Fibroblast of skin of left quadriceps (primary cell): ENCODE results near the gene ZFAND3.

Experiments
- DNase-seq, 2 experiments: peaks; one replicate each; pipeline ENCODE4 v3.0.0-alpha.2; 2013; ENCODE audit warnings: low read depth in 2 of 2

ZFAND3 gene

DNA sequence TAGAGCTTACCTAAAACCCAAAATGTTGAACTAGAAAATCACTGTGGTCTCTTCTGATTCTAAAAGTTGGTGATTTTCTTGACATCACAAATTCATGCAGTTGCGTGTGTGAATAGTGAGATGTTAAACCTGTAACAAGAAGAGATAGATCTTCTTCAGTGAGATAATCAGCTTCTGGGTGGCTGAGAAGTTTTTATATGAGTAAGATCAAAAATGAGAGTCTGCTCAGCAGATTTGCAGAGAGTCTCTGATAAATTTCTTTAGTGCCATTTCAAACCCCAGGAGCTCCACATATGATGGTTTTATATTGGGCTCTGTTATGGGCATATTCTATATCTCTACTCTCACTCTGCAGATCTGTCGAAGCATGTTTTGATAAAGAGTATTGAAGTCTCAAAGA lies 185.4 kb downstream of the ZFAND3 start:
- DNase-seq, result no peak

DNA sequence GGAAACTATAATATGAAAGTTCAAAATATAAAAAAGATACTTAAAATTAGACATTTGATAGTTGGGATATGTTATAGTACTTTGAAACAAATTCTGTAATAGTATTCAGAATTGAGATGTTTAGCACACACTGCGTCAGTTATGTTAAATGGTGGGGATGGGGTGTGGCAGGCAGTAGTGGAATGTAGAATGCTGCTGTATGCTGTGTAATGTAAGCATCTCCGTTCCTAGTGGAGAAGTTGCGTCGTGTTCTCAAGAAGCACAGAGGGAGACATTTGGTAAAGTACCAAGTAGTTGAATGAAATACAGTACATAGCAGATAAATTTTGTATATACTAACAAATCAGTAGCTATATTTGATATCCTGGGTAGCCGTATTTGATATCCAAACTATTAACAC lies 192.4 kb downstream of the ZFAND3 start:
- DNase-seq, result no peak

DNA sequence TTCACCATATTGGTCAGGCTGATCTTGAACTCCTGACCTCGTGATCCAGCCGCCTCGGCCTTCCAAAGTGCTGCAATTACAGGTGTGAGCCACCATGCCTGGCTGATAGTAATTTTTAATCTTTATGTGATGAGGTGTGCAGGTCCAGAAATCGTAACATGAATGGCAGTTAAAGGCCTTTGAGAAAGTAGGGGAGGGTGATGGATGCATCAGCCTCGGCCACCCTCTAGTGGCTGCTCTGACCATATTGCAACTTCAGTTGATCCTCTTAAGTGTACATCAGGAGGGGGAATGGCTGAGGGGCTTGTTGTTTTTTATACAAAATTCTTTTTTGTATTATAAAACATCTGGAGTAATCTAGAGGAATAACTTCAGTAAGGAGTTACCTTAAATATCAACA lies 193.0 kb downstream of the ZFAND3 start:
- no peak for DNase-seq

GRCh38 chr6:38015341-38015740 lies 195.8 kb downstream of the ZFAND3 start:
- no peak for DNase-seq

- no peak for DNase-seq
Measured at GRCh38 chr6:38016824-38017223, 197.3 kb downstream of the ZFAND3 start.

- DNase-seq, result no peak
Measured at GRCh38 chr6:38018755-38019165, 199.2 kb downstream of the ZFAND3 start.

DNA sequence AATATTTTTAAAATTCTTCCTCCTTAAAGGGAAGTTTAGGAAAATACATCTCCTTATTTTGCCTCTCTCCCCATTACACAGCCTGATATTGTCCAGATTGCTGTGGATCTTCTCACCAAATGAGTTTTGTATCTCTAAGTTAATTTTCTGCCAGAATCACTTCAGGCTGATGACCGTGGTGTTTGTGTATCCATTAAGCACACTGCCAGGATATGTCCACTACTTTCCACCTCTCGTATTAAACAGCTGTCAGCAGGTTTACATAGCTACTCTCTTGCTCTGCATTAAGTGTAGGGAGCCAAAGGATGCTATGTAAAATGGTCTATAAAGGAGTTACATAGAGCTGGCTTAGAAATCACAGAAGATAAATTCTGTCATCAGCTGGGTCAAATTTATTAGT lies 201.1 kb downstream of the ZFAND3 start:
- no peak for DNase-seq

DNA sequence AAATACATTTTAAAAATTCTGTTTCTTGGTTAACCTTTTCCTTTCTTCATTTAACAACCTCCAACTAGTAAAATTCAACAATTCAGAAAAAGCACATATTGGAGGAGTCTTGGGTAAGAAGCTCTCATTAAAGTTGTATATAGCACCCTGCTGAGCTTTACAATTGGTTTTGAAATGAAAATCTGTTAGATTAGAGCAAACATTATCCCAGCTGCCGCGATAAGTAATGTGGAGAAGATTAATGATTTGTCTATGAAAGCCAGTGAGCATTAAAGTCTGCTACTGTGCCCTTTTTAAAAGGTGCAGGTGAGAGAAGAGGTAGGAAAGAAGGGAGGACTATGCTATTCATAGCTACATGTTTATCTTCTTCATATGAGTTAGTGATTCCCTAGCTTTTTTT lies 201.5 kb downstream of the ZFAND3 start:
- no peak for DNase-seq

DNA sequence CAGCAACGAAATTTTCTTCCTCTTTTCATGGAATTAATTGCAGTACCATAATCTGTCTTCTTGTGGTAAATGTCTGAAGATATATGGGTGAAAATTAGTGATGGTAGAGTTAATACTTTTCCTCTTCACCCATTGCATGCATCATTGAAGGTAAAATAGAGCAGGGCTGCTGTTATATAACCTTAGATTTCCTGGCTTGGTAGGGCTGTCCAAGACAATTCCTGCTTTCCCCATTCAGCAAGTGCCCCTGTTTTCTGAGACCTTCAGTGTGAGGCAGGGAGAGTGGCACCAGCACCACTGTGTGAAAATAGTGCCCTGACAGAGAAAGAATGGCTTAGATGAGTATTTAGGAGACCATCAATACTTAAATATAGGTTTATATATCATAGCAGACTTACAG lies 202.0 kb downstream of the ZFAND3 start:
- DNase-seq, result no peak

GRCh38 chr6:38022688-38023087 lies 203.2 kb downstream of the ZFAND3 start:
- no peak for DNase-seq

DNA sequence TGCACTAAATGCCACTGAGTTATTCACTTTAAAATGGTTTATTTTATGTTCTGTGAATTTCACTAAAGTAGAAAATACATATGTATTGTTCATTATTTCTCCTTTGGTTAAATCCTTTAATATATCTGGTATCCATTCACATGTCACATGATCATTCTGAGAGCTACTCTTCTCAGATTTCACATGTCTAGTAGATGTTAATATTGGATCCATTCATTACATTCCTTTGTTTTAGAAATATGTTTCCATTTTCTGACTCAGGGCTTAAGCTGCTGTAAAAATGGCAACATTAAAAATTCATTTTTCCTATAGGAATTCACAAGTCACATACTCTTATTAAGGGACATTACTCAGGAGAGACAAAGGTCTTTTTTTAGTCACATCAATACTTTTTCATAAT lies 205.4 kb downstream of the ZFAND3 start:
- DNase-seq, result peak; percentile 17 to 21

GRCh38 chr6:38025451-38025850 lies 205.9 kb downstream of the ZFAND3 start:
- DNase-seq, result no peak

DNA sequence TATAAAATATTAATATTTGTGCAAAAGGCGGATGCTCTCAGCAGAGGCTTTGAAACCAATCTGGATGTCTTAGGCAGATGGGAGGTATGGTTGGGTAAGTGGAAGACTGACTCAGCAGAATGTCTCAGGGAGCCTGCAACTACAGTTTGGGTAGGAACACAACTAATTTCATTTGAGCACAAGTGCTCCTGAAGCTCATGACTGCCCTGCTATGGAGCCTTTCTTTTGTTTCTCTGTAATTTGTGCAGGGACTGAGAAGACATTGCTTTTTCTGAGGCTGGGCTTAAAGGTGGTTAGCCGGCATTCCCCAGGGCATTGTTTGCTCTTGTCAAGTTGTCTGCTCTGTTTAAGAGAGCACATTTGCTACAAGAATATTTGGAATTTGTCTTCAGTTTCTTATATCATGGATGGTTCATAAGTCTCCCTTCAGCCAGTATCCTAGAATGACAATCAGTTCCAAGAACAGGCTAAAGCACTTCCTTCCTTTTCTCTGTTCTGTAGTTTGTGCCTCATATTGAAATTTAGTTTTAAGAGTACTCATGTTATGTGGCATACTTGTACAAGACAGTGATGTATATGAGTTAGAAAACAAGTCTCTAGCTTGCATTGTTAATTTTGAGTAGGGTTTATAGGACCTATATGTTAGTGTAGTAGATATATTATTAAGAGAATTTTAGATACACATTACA lies 208.3 kb downstream of the ZFAND3 start:
- no peak for DNase-seq

DNA sequence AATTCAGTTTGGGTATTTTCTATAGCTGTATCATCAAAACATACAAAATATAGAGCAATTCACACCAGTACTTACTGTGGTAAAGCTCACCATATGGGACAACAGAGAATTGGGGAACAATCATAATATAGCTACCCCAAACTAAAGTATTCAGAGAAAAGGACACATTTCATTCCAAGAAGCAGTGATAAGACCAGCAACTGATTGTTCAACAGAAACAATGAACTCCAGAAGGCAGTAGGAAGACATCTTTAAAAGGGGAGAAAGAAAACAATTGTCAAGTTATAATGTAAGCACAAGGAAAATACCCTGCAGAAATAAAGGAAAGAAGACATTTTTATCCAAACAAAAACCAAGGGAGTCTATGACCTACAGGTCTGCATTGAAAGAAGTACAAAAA lies 210.9 kb downstream of the ZFAND3 start:
- no peak for DNase-seq

GRCh38 chr6:38032797-38033196 lies 213.3 kb downstream of the ZFAND3 start:
- DNase-seq, result no peak

DNA sequence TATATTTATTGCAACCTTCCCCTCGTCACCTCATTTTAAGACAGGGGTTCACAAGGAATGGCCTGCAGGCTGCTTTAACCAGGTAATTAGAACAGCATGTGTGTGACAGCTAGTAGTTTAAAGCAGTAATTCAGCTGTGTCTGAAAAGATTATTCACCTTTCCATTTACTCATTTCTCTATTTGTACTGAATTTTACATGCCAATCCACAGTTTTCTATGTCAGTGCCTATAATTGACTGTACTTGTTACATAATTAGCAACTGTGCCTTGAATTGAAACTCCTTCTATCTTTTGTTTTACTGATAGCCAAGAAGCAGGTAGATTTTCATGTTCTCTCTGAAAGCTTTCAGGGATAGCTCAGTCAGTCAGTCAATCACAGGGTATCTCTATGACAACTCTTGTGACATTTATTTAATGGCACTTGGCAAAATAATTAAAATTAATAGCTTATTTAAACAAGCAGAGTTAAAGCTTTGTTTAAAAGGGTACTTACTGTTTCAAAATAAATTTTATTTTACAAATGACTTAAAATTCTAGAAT lies 214.0 kb downstream of the ZFAND3 start:
- no peak for DNase-seq

- DNase-seq, result peak; percentile 15 to 31
Measured at GRCh38 chr6:38034274-38034914, 214.9 kb downstream of the ZFAND3 start.

GRCh38 chr6:38035478-38035877 lies 216.0 kb downstream of the ZFAND3 start:
- no peak for DNase-seq

- DNase-seq, result no peak
Measured at GRCh38 chr6:38039502-38039901, 220.0 kb downstream of the ZFAND3 start.

DNA sequence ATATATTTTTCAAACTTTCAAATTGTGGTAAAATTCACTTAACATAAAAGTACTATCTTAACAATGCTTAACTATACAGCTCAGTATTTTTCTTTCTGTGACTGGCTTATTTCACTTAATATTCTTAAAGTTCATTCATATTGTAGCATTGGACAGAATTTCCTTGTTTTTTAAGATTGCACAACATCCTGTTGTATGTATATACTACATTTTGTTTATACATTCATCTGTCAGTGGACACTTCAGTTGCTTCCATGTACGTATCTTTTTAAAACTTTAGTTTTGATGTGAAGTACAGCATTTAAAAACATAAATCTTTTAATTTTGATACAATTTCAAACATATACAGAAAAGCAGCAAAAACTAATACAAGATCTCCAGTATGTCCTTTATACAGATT lies 220.7 kb downstream of the ZFAND3 start:
- DNase-seq, result no peak

DNA sequence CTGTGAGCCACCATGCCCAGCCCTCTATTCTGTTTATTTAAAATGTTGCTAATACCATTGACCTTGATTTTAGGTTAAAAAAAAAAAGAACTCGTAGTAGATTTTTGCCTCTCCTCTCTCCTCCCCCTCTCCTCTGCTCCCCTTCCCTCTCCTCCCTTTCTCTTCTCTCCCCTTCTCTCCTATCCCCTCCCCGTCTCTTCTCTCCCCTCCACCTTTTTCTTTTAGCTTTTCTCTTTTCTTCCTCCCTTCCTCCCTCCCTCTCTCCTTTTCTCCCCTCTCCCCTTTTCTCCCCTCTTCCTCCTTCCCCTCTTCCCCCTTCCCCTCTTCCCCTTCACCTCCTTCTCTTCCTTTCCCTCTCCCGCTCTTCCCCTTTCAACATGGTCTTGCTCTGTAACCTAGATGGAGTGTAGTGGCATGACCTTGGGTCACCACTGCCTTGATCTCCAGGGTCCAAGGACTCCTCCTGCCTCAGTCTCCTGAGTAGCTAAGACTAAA lies 223.8 kb downstream of the ZFAND3 start:
- no peak for DNase-seq

DNA sequence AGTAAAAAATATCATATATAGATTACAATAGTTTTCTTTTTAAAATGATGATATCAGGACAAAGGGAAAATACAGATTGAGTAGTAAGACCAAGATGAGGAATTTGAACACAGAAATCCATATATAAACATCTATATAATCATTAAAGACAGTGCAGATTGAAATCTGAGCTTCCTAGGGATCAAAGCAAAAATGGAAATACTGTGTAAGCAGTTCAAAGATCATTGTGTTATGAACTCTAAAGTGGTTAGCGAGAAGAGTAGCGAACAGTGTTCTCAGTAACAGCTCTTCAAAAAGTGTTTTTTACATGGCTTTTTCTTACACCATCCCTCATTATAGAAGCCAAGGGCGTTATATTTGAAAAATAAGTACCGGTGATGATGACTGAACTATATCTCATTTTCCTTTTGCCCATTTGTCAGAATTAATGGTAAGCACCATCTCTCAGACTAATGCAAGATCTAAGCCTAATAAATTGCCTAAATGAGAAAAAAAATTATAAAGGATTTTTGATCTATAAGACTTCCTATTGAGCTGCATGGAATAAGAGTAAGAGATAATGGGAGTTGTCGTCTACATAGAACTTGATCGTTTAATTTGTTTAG lies 226.3 kb downstream of the ZFAND3 start:
- DNase-seq, result no peak

- DNase-seq, result no peak
Measured at GRCh38 chr6:38047562-38047961, 228.0 kb downstream of the ZFAND3 start.
